ENCODE results near the gene DMD.

The DMD gene

GRCh38 chrX:31836479-31836878, 1374.9 kb downstream of the DMD start:
- Histone ChIP-seq H3K4me3 (ENCODE audit: low read depth, low read length) (no peak overlapping the region), H3K9me3 (no peaks in the 10 kb centered on the region), H3K27me3 (no peaks in the 10 kb centered on the region), H3K4me1 (peaks cover 3% of the 10 kb centered on the region), H3K36me3 (no peaks in the 10 kb centered on the region)
- DNase-seq = peak; percentile 9
- TF ChIP-seq CTCF (IDR thresholded peaks at IDR 0.05; ENCODE audit: low read depth, low read length) = no peak

GRCh38 chrX:31832263-31832662, 1379.1 kb downstream of the DMD start:
- Histone ChIP-seq H3K4me1 (no peaks in the 10 kb centered on the region; the same call in 1 of the 2 replicates), H3K27me3 (no peaks in the 10 kb centered on the region), H3K4me3 (ENCODE audit: low read depth, low read length) (no peak overlapping the region), H3K9me3 (no peaks in the 10 kb centered on the region), H3K36me3 (no peaks in the 10 kb centered on the region)
- no peak for DNase-seq
- TF ChIP-seq CTCF (IDR thresholded peaks at IDR 0.05; ENCODE audit: low read depth, low read length) = no peak

- H3K4me3 ChIP-seq (ENCODE audit: low read depth, low read length) = no peak overlapping the region
- peaks cover 4% of the 10 kb centered on the region; the same call in 1 of the 2 replicates for H3K4me1 ChIP-seq
- DNase-seq = peak; percentile 17
- no peaks in the 10 kb centered on the region for H3K9me3 ChIP-seq
- TF ChIP-seq CTCF (IDR thresholded peaks at IDR 0.05; ENCODE audit: low read depth, low read length) = no peak
- no peaks in the 10 kb centered on the region for H3K36me3 ChIP-seq
- H3K27me3 ChIP-seq = no peaks in the 10 kb centered on the region
Observed at GRCh38 chrX:31820430-31821210, 1390.7 kb downstream of the DMD start.

GRCh38 chrX:31819455-31819854, 1391.9 kb downstream of the DMD start:
- Histone ChIP-seq H3K9me3 (no peaks in the 10 kb centered on the region), H3K4me3 (ENCODE audit: low read depth, low read length) (no peak overlapping the region), H3K4me1 (peaks cover 4% of the 10 kb centered on the region; the same call in 1 of the 2 replicates), H3K36me3 (no peaks in the 10 kb centered on the region), H3K27me3 (no peaks in the 10 kb centered on the region)
- no peak for TF ChIP-seq CTCF (IDR thresholded peaks at IDR 0.05; ENCODE audit: low read depth, low read length)
- DNase-seq = no peak

GRCh38 chrX:31811106-31811505, 1400.2 kb downstream of the DMD start:
- no peak for DNase-seq
- H3K4me1 ChIP-seq = no peaks in the 10 kb centered on the region
- H3K27me3 ChIP-seq = no peaks in the 10 kb centered on the region
- no peak for TF ChIP-seq CTCF (IDR thresholded peaks at IDR 0.05; ENCODE audit: low read depth, low read length)
- H3K9me3 ChIP-seq = no peaks in the 10 kb centered on the region
- no peaks in the 10 kb centered on the region for H3K36me3 ChIP-seq
- H3K4me3 ChIP-seq (ENCODE audit: low read depth, low read length) = no peak overlapping the region

GRCh38 chrX:31808357-31808756, 1403.0 kb downstream of the DMD start:
- no peak overlapping the region for H3K4me3 ChIP-seq (ENCODE audit: low read depth, low read length)
- no peaks in the 10 kb centered on the region for H3K27me3 ChIP-seq
- no peaks in the 10 kb centered on the region for H3K4me1 ChIP-seq
- no peak for TF ChIP-seq CTCF (IDR thresholded peaks at IDR 0.05; ENCODE audit: low read depth, low read length)
- H3K9me3 ChIP-seq = no peaks in the 10 kb centered on the region
- DNase-seq = no peak
- H3K36me3 ChIP-seq = no peaks in the 10 kb centered on the region

All from BE2C (cell line).